Heart left ventricle (tissue), 16 donors: ENCODE results near the gene BIN1. TPM values are rescaled to one million over a fixed set of nuclear protein-coding genes. Genes with fewer than 3 reads are reported as not detected.

Experiments
- ATAC-seq, 4 donors: fragments of 200-7000 bp; cut with Tn5 transposase; one replicate each; pipeline ENCODE4 v1.9.1; 2020 to 2022; ENCODE audit warnings: moderate library complexity in 4 of 4, mild to moderate bottlenecking in 3 of 4, moderate number of reproducible peaks in 1 of 4
- DNase-seq, 5 donors: peaks; one replicate each; pipeline ENCODE4 v3.0.0-alpha.2; 2020
- H3K27ac ChIP-seq, 12 donors: fragments of 200-600 bp; sonication (generic) in 4 of 12; one replicate each; pipeline versions ENCODE4 v1.5.0 to v1.8.0; 2016 to 2022; ENCODE audit warnings: mild to moderate bottlenecking in 2 of 12
- H3K27me3 ChIP-seq, 9 donors: fragments of 200-600 bp; sonication (generic) in 2 of 9; one replicate each; pipeline versions ENCODE4 v1.5.1 to v1.8.0; 2016 to 2022; ENCODE audit warnings: mild to moderate bottlenecking in 3 of 9
- H3K36me3 ChIP-seq, 9 donors: fragments of 200-600 bp; sonication (generic) in 2 of 9; one replicate each; pipeline versions ENCODE4 v1.5.0 to v1.8.0; 2018 to 2022; ENCODE audit warnings: mild to moderate bottlenecking in 2 of 9
- H3K4me1 ChIP-seq, 12 donors: fragments of 200-600 bp; sonication (generic) in 4 of 12; one replicate each; pipeline versions ENCODE4 v1.5.0 to v1.8.0; 2016 to 2022; ENCODE audit warnings: mild to moderate bottlenecking in 3 of 12
- H3K4me3 ChIP-seq, 12 donors: fragments of 200-600 bp; sonication (generic) in 4 of 12; one replicate each; pipeline versions ENCODE4 v1.5.0 to v1.8.0; 2017 to 2022; ENCODE audit warnings: mild to moderate bottlenecking in 9 of 12, moderate library complexity in 4 of 12
- H3K9me3 ChIP-seq, 12 donors: fragments of 200-600 bp; sonication (generic) in 4 of 12; one replicate each; pipeline versions ENCODE4 v1.5.0 to v1.8.0; 2016 to 2022; ENCODE audit warnings: mild to moderate bottlenecking in 1 of 12
- CTCF ChIP-seq, 12 donors: fragments of 200-600 bp; sonication (generic) in 4 of 12; IDR thresholded peaks; one replicate each; pipeline versions ENCODE4 v1.5.0 to v1.8.0; 2018 to 2022; ENCODE audit warnings: antibody characterized with exemption in 12 of 12, mild to moderate bottlenecking in 5 of 12
- POLR2A ChIP-seq, 2 donors: fragments of 450-650 bp; IDR thresholded peaks; one replicate each; pipeline ENCODE4 v1.6.1; 2017; ENCODE audit warnings: antibody characterized with exemption in 2 of 2, mild to moderate bottlenecking in 2 of 2, moderate library complexity in 2 of 2
- WGBS, 4 donors: extraction: QIAGEN DNeasy Blood & Tissue Kit in 2 of 4; methylation state at CpG; one replicate each; pipeline versions ENCODE4 v1.1.5 to v1.1.7; 2013 to 2018; 5-methylcytosine and 5-hydroxymethylcytosine counted together
- intact Hi-C, 10 donors: fragments of 100-400 bp; cut with DNase I; formaldehyde crosslinking; loops; one replicate each; pipeline versions ENCODE4 v1.11.1 to v1.14.2; 2022
- polyA plus RNA-seq, 2 donors: library from polyadenylated mRNA; stranded (reverse); fragments of 200-250 nt; gene quantifications; one replicate each; pipeline ENCODE4 v1.2.3, GENCODE V29; 2013
- total RNA-seq, 9 donors: library from RNA; depleted of rRNA in 2 of 9; stranded (reverse); fragments of >200 nt in 2 of 9; fragmentation: NEBNext Ultra II Directional in 3 of 9; extraction: Animal tissue kit (Norgen Biotek cat#: 25700) in 3 of 9; gene quantifications; one replicate each; pipeline versions ENCODE4 v1.1.0 to v1.2.4, GENCODE V29; 2016 to 2023
- donor health status: ischemic (EF 13 %, LVEDD 7.1; RV severe dilation, severe dysfunction).
- donor health status: healthy with polysubstance abuse.
- donor health status: DM: no; HTN: yes; CAD: no.
- donor health status: DM: no; HTN: no; CAD: no.
- donor health status: ischemic (EF 25% LVEDD 6.9; RV normal size, moderate dysfunction).
- donor health status: ischemic (EF 25% LVEDD 5.7; RV mildly dilated, moderate dysfunction).
- donor health status: healthy.
- donor health status: DM: yes; HTN: yes; CAD: no.
- donor health status: ischemic (EF 35%, LVEDD 5.7; RV mildly dilated, moderate dysfunction).
- donor health status: nonischemic (EF 11% LVEDD 7.7; RV severe dilation, severe dysfunction).
- donor health status: DM: yes; HTN: yes; CAD: no.
- donor health status: PGD.
- donor health status: ischemic (EF 29% LVEDD 5.4; RV normal size, mild dysfunction).
- donor health status: nonischemic (EF 23%, LVEDD 6.1; RV moderate dilation, normal function).

The BIN1 gene
- total and polyA plus RNA-seq, 11 donors, result 4.3 to 22.2 (median 15.6) TPM

GRCh38 chr2:127101048-127101611 lies 5.8 kb downstream of the BIN1 start:
- peak in 1 of 5 donors; percentile 11 for DNase-seq
- Histone ChIP-seq H3K4me3 (no peak overlapping the region), H3K27me3 (peaks cover 0 to 3% (median 0%) of the 10 kb centered on the region in 9 donors), H3K36me3 (no peaks in the 10 kb centered on the region), H3K9me3 (no peaks in the 10 kb centered on the region), H3K4me1 (peaks cover 0 to 25% (median 6%) of the 10 kb centered on the region in 12 donors), H3K27ac (no peak overlapping the region)
- ATAC-seq, result no peak
- no peak for TF ChIP-seq POLR2A (IDR thresholded peaks at IDR 0.05)
- no peak for TF ChIP-seq CTCF (IDR thresholded peaks at IDR 0.05)
- 89 to 100% (median 94%) methylated on average over 1 to 6 of the region's 6 CpGs for WGBS, 4 donors
- intact Hi-C loops, result loop anchor here in 1 of 10 donors (5.0 kb wide), 1 partner anchor 34 kb away; no protein-coding TSS in a partner anchor

GRCh38 chr2:127100251-127101047 lies 6.5 kb downstream of the BIN1 start:
- intact Hi-C loops, result loop anchor here in 1 of 10 donors (5.0 kb wide), 1 partner anchor 33 kb away; no protein-coding TSS in a partner anchor
- H3K4me1 ChIP-seq, result peaks cover 0 to 21% (median 3%) of the 10 kb centered on the region in 12 donors
- no peak overlapping the region for H3K27ac ChIP-seq
- no peak overlapping the region for H3K4me3 ChIP-seq
- TF ChIP-seq POLR2A (IDR thresholded peaks at IDR 0.05) (no peak), CTCF (IDR thresholded peaks at IDR 0.05) (no peak)
- no peaks in the 10 kb centered on the region for H3K36me3 ChIP-seq
- DNase-seq, result peak in 1 of 5 donors; percentile 20
- 81 to 89% (median 84%) methylated on average over 15 of the region's 15 CpGs for WGBS, 4 donors
- ATAC-seq, result no peak
- no peaks in the 10 kb centered on the region for H3K27me3 ChIP-seq
- H3K9me3 ChIP-seq, result no peaks in the 10 kb centered on the region

DNA sequence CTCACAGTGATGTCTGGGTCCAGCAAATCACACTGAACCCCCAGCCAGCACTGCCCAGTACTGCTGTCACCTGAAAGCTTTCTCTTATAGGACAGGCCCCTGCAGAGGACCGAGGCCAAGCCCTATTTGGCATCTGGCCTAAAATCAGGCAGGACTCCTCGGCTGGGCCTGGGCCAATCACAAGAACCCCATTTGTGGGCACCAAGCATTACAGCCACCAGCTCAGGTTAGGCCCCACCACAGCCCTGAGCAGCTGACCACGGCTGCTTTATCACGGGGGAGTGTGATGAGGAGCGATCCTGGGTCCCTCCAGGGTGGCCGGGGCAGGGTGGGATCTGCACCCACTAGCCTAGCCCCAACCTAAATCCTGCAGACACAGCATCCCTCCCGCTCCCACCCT lies 8.2 kb downstream of the BIN1 start:
- WGBS, 4 donors, result 81 to 100% (median 90%) methylated on average over 5 to 7 of the region's 7 CpGs
- intact Hi-C loops, result no loop called here
- DNase-seq, result peak in 1 of 5 donors; percentile 24

More for the DNA sequence above, 8.2 kb downstream of the BIN1 start:
- Histone ChIP-seq H3K4me1 (peaks cover 0 to 28% (median 17%) of the 10 kb centered on the region in 12 donors), H3K4me3 (no peak overlapping the region), H3K36me3 (no peaks in the 10 kb centered on the region), H3K9me3 (no peaks in the 10 kb centered on the region), H3K27me3 (no peaks in the 10 kb centered on the region), H3K27ac (no peak overlapping the region)
- ATAC-seq, result no peak
- no peak for TF ChIP-seq CTCF (IDR thresholded peaks at IDR 0.05)
- no peak for TF ChIP-seq POLR2A (IDR thresholded peaks at IDR 0.05)
